GDM1 (cell line): ENCODE data around the gene RHOBTB1.
"Not testable (repeated sequence)": the region's sequence is repeated elsewhere in the genome, so short reads cannot be mapped to it uniquely, and the experiment has no call there.

Source experiments
- DNase-seq: peaks from one replicate; lab custom pipeline; 2025; lab: John Stamatoyannopoulos, UW

Gene RHOBTB1

GRCh38 chr10:60940446-60940845, 3.5 kb downstream of the RHOBTB1 start:
- DNase-seq, result no peak

GRCh38 chr10:60937784-60938654, 6.0 kb downstream of the RHOBTB1 start:
- DNase-seq, result no peak

- DNase-seq, result no peak
These were observed 7.0 kb downstream of the RHOBTB1 start for GRCh38 chr10:60937022-60937421.

GRCh38 chr10:60934215-60935175, 9.5 kb downstream of the RHOBTB1 start:
- no peak for DNase-seq

- no peak for DNase-seq
These were observed 11.2 kb downstream of the RHOBTB1 start for GRCh38 chr10:60932756-60933155.

GRCh38 chr10:60930237-60930636, 13.7 kb downstream of the RHOBTB1 start:
- DNase-seq, result no peak

GRCh38 chr10:60921633-60922032, 22.4 kb downstream of the RHOBTB1 start:
- no peak for DNase-seq

- no peak for DNase-seq
These were observed 23.5 kb downstream of the RHOBTB1 start for GRCh38 chr10:60920479-60920878.

GRCh38 chr10:60919551-60919950, 24.4 kb downstream of the RHOBTB1 start:
- DNase-seq, result no peak

GRCh38 chr10:60917331-60918280, 26.4 kb downstream of the RHOBTB1 start:
- DNase-seq, result no peak

- no peak for DNase-seq
These were observed 28.0 kb downstream of the RHOBTB1 start for GRCh38 chr10:60916025-60916424.

- no peak for DNase-seq
These were observed 29.3 kb downstream of the RHOBTB1 start for GRCh38 chr10:60914690-60915141.

- DNase-seq, result no peak
These were observed 30.3 kb downstream of the RHOBTB1 start for GRCh38 chr10:60913657-60914056.

- no peak for DNase-seq
These were observed 30.9 kb downstream of the RHOBTB1 start for GRCh38 chr10:60913071-60913470.

GRCh38 chr10:60911715-60912114, 32.3 kb downstream of the RHOBTB1 start:
- no peak for DNase-seq

- DNase-seq, result no peak
These were observed 32.8 kb downstream of the RHOBTB1 start for GRCh38 chr10:60911216-60911615.

- no peak for DNase-seq
These were observed 33.4 kb downstream of the RHOBTB1 start for GRCh38 chr10:60910543-60910942.

GRCh38 chr10:60908896-60909295, 35.1 kb downstream of the RHOBTB1 start:
- no peak for DNase-seq

- no peak for DNase-seq
These were observed 36.0 kb downstream of the RHOBTB1 start for GRCh38 chr10:60908031-60908430.

- DNase-seq, result no peak
These were observed 36.7 kb downstream of the RHOBTB1 start for GRCh38 chr10:60907236-60907635.

GRCh38 chr10:60906825-60907224, 37.2 kb downstream of the RHOBTB1 start:
- DNase-seq, result not testable (repeated sequence)

GRCh38 chr10:60906411-60906810, 37.6 kb downstream of the RHOBTB1 start:
- DNase-seq, result no peak
